Loucy (cell line): Measurements from ENCODE around the gene ZDHHC16.
"Not testable (repeated sequence)": the region's sequence is repeated elsewhere in the genome, so short reads cannot be mapped to it uniquely, and the experiment has no call there.

Experiments used
- H2AFZ ChIP-seq: fragments of 200-600 bp; sonication (generic); 2 replicates; pipeline ENCODE4 v1.6.0; 2016; ENCODE audit warnings: antibody characterized with exemption, mild to moderate bottlenecking, low read length, moderate library complexity
- H3F3A ChIP-seq: fragments of 200-600 bp; 2 replicates; pipeline ENCODE4 v1.6.0; 2016; ENCODE audit warnings: antibody characterized with exemption, low read depth, mild to moderate bottlenecking
- H3K27me3 ChIP-seq: fragments of 200-600 bp; sonication (generic); 2 replicates; pipeline ENCODE4 v1.6.1; 2014; ENCODE audit warnings: low read length, mild to moderate bottlenecking; ENCODE audit not compliant: insufficient read depth, poor library complexity, severe bottlenecking
- H3K36me3 ChIP-seq: fragments of 200-600 bp; sonication (generic); 2 replicates; pipeline ENCODE4 v1.6.1; 2016; ENCODE audit warnings: low read length; ENCODE audit not compliant: insufficient read depth
- H3K4me1 ChIP-seq: fragments of 200-600 bp; sonication (generic); 2 replicates; pipeline ENCODE4 v1.5.1; 2014; ENCODE audit warnings: low read length, mild to moderate bottlenecking; ENCODE audit not compliant: insufficient read depth, poor library complexity, severe bottlenecking
- H3K4me2 ChIP-seq: fragments of 200-600 bp; sonication (generic); 2 replicates; pipeline ENCODE4 v1.6.0; 2014; ENCODE audit warnings: antibody characterized with exemption, low read length, low read depth, mild to moderate bottlenecking; ENCODE audit not compliant: poor library complexity, severe bottlenecking
- H3K4me3 ChIP-seq: fragments of 200-600 bp; sonication (generic); 2 replicates; pipeline ENCODE4 v1.5.1; 2014; ENCODE audit warnings: low read length, mild to moderate bottlenecking, mixed read lengths; ENCODE audit not compliant: poor library complexity, severe bottlenecking
- H3K79me2 ChIP-seq: fragments of 200-600 bp; sonication (generic); 2 replicates; pipeline ENCODE4 v1.6.1; 2014; ENCODE audit warnings: low read length; ENCODE audit not compliant: insufficient read depth
- H3K9ac ChIP-seq: fragments of 200-600 bp; sonication (generic); 2 replicates; pipeline ENCODE4 v1.6.0; 2014; ENCODE audit warnings: mild to moderate bottlenecking, low read depth, low read length, moderate library complexity; ENCODE audit not compliant: poor library complexity, severe bottlenecking
- H3K9me2 ChIP-seq: fragments of 200-600 bp; sonication (generic); replicated peaks from 2 replicates; pipeline ENCODE4 v1.6.1; 2016; ENCODE audit warnings: low read depth, low read length, mixed read lengths
- H3K9me3 ChIP-seq: fragments of 200-600 bp; sonication (generic); 2 replicates; pipeline ENCODE4 v1.6.1; 2014; ENCODE audit warnings: mild to moderate bottlenecking, antibody characterized with exemption, low read length, low read depth; ENCODE audit not compliant: insufficient read depth
- H4K20me1 ChIP-seq: fragments of 200-600 bp; sonication (generic); 2 replicates; pipeline ENCODE4 v1.6.0; 2014; ENCODE audit warnings: antibody characterized with exemption, low read length, mild to moderate bottlenecking; ENCODE audit not compliant: insufficient read depth, poor library complexity, severe bottlenecking
- EZH2phosphoT487 ChIP-seq: fragments of 200-600 bp; IDR thresholded peaks from 2 replicates; pipeline ENCODE4 v1.6.1; 2018; ENCODE audit warnings: antibody characterized with exemption, mild to moderate bottlenecking, moderate library complexity, borderline replicate concordance
- TF ChIP-seq, protein P1 (sequence below): fragments of 200-600 bp; sonication (generic); conservative IDR thresholded peaks from 2 replicates; pipeline ENCODE4 v1.5.1; 2014; ENCODE audit warnings: mild to moderate bottlenecking, antibody characterized with exemption, low read length

The ZDHHC16 gene

DNA sequence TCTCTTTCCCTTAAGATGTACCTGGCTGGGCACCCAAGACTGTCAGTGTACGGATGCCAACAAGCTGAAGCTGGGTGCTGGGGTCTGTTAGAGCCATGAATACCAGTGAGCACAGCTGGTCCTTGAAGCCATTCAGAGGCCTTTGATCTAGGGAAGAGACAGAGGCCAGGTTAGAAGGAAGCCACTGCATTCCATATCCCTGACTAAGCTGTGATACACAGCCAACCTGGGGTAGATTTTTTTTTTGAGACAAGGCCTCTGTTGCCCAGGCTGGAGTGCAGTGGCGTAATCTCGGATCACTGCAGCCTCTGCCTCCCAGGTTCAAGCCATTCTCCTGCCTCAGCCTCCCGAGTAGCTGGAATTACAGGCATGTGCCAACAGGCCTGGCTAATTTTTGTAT is 20.8 kb downstream of the ZDHHC16 start:
- H3K9me3 ChIP-seq = no peaks in the 10 kb centered on the region

DNA sequence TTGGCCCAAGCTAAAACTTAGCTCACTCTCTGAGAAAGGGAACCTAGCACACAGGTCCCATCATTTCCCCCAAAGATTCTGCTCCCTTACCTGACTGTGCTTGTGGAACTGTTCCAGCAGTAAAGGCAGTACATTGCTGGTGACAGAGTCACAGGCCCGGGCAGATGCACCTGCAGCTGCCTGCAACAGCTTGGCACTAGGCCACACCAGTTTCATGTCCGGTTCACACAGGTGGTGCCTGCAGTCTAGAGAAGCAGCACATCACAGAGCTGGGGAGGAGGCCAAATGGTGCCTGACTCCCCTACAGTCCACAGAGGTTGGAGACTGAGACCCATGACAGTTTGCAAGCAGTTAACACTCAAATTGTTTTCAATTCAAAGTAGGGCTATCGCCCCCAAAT is 22.2 kb downstream of the ZDHHC16 start:
- Histone ChIP-seq H3K36me3 (peaks cover 78% of the 10 kb centered on the region), H3K9me3 (no peaks in the 10 kb centered on the region), H4K20me1 (no peaks in the 10 kb centered on the region), H3K9ac (no peak overlapping the region), H3F3A (no peaks in the 10 kb centered on the region), H3K4me2 (no peak overlapping the region), H2AFZ (no peak overlapping the region), H3K4me3 (no peak overlapping the region), H3K27me3 (no peaks in the 10 kb centered on the region), H3K79me2 (no peaks in the 10 kb centered on the region), H3K9me2 (no peaks in the 10 kb centered on the region), H3K4me1 (no peaks in the 10 kb centered on the region)
- no peak for TF ChIP-seq EZH2phosphoT487
- TF ChIP-seq, protein P1, sequence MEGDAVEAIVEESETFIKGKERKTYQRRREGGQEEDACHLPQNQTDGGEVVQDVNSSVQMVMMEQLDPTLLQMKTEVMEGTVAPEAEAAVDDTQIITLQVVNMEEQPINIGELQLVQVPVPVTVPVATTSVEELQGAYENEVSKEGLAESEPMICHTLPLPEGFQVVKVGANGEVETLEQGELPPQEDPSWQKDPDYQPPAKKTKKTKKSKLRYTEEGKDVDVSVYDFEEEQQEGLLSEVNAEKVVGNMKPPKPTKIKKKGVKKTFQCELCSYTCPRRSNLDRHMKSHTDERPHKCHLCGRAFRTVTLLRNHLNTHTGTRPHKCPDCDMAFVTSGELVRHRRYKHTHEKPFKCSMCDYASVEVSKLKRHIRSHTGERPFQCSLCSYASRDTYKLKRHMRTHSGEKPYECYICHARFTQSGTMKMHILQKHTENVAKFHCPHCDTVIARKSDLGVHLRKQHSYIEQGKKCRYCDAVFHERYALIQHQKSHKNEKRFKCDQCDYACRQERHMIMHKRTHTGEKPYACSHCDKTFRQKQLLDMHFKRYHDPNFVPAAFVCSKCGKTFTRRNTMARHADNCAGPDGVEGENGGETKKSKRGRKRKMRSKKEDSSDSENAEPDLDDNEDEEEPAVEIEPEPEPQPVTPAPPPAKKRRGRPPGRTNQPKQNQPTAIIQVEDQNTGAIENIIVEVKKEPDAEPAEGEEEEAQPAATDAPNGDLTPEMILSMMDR = no peak

More for the DNA sequence above, 20.8 kb downstream of the ZDHHC16 start:
- Histone ChIP-seq H3K9ac (no peak overlapping the region), H2AFZ (no peak overlapping the region), H3F3A (no peaks in the 10 kb centered on the region), H3K27me3 (no peaks in the 10 kb centered on the region), H3K79me2 (no peaks in the 10 kb centered on the region), H4K20me1 (no peaks in the 10 kb centered on the region), H3K9me2 (no peaks in the 10 kb centered on the region), H3K4me2 (no peak overlapping the region), H3K36me3 (peaks cover 80% of the 10 kb centered on the region), H3K4me1 (no peaks in the 10 kb centered on the region), H3K4me3 (no peak overlapping the region)
- TF ChIP-seq, protein P1 = no peak
- TF ChIP-seq EZH2phosphoT487 = no peak

DNA sequence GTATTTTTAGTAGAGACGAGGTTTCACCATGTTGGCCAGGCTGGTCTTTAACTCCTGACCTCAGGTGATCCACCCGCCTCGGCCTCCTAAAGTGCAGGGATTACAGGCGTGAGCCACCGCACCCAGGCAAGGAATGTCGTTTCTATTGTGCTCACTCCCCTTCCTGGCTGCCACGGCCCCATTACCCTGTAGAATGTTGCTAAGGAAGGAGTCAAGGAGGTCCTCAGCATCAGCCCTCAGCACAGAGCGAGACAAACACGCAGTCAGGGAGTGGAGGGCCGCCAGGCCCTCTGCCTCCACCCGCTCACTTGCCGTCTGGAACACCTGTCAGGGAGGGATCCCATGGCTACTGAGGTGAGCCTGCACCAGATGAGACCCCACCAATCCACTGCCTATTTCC is 22.8 kb downstream of the ZDHHC16 start:
- not testable (repeated sequence) for H3K4me3 ChIP-seq, H3F3A ChIP-seq, H3K4me1 ChIP-seq, H3K9ac ChIP-seq, H4K20me1 ChIP-seq, H3K9me3 ChIP-seq, H3K4me2 ChIP-seq, H3K9me2 ChIP-seq, H3K79me2 ChIP-seq, H3K27me3 ChIP-seq, H2AFZ ChIP-seq
- peaks cover 79% of the 10 kb centered on the region for H3K36me3 ChIP-seq

DNA sequence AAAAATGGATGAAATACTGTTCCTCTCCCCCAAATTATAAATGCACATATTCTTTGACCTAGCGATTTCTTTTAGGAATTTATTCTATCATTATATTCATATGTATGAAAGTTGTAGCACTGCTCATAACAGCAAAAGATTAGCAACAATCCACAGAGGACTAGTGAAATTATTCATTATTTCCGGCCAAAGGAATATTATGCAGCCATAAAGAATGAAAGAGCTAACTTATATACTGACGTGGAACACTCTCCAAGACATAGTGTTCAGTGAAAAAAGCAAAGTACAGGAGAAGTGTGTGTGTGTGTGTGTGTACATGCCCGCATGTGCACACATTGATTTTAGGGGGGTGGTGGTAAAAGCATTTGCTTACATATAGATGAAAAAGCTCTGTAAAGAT is 28.9 kb downstream of the ZDHHC16 start:
- H3K9me3 ChIP-seq = no peaks in the 10 kb centered on the region
- no peak overlapping the region for H3K4me3 ChIP-seq
- no peaks in the 10 kb centered on the region for H3F3A ChIP-seq
- H3K79me2 ChIP-seq = no peaks in the 10 kb centered on the region
- TF ChIP-seq EZH2phosphoT487 = no peak
- TF ChIP-seq, protein P1 = no peak
- no peak overlapping the region for H3K4me2 ChIP-seq
- no peak overlapping the region for H3K9ac ChIP-seq
- H3K36me3 ChIP-seq = peaks cover 92% of the 10 kb centered on the region; the same call in 1 of the 2 replicates
- no peaks in the 10 kb centered on the region for H3K4me1 ChIP-seq
- no peaks in the 10 kb centered on the region for H3K27me3 ChIP-seq
- no peak overlapping the region for H2AFZ ChIP-seq
- no peaks in the 10 kb centered on the region for H4K20me1 ChIP-seq
- no peaks in the 10 kb centered on the region for H3K9me2 ChIP-seq
